Fibroblast of mammary gland (primary cell): ENCODE measurements around the gene DNAJC1.

ENCODE experiments used
- DNase-seq: peaks from one replicate; pipeline ENCODE4 v3.0.0-alpha.2; 2010; ENCODE audit warnings: low read depth
- H3K4me3 ChIP-seq: 2 replicates; pipeline ENCODE4 v1.5.1; 2011; ENCODE audit warnings: low read depth, mild to moderate bottlenecking, low read length, moderate library complexity; ENCODE audit not compliant: control insufficient read depth
- TF ChIP-seq, protein P1 (sequence below): conservative IDR thresholded peaks from 2 replicates; pipeline ENCODE4 v1.5.1; 2011; ENCODE audit warnings: low read depth, low read length, inconsistent platforms; ENCODE audit not compliant: control insufficient read depth, insufficient read depth

Gene DNAJC1

GRCh38 chr10:21990449-21990848, 13.1 kb downstream of the DNAJC1 start:
- no peak overlapping the region for H3K4me3 ChIP-seq
- DNase-seq, result no peak
- TF ChIP-seq, protein P1, sequence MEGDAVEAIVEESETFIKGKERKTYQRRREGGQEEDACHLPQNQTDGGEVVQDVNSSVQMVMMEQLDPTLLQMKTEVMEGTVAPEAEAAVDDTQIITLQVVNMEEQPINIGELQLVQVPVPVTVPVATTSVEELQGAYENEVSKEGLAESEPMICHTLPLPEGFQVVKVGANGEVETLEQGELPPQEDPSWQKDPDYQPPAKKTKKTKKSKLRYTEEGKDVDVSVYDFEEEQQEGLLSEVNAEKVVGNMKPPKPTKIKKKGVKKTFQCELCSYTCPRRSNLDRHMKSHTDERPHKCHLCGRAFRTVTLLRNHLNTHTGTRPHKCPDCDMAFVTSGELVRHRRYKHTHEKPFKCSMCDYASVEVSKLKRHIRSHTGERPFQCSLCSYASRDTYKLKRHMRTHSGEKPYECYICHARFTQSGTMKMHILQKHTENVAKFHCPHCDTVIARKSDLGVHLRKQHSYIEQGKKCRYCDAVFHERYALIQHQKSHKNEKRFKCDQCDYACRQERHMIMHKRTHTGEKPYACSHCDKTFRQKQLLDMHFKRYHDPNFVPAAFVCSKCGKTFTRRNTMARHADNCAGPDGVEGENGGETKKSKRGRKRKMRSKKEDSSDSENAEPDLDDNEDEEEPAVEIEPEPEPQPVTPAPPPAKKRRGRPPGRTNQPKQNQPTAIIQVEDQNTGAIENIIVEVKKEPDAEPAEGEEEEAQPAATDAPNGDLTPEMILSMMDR, result no peak

GRCh38 chr10:21989453-21990154, 13.9 kb downstream of the DNAJC1 start:
- H3K4me3 ChIP-seq, result no peak overlapping the region
- DNase-seq, result peak; percentile 65
- TF ChIP-seq, protein P1, result peak; percentile 51

DNA sequence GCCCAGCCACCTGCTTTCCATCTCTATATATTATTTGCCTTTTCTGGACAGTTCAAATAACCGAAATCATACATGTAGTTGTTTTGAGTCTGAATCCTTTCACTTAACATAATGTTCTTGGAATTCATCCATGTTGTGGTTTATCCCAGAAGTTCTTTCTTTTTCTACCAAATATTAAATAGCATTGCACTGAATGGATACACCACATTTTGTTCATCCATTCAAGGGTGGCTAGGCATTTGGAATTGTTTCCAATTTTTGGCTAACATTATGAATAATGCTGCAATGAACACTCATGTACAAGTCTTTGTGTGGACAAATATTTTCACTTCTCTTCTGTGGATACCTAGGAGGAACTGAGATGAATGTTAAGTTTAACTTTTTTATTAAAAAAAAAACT, 18.0 kb downstream of the DNAJC1 start:
- peak; percentile 75 for DNase-seq
- TF ChIP-seq, protein P1, result no peak
- H3K4me3 ChIP-seq, result no peak overlapping the region

DNA sequence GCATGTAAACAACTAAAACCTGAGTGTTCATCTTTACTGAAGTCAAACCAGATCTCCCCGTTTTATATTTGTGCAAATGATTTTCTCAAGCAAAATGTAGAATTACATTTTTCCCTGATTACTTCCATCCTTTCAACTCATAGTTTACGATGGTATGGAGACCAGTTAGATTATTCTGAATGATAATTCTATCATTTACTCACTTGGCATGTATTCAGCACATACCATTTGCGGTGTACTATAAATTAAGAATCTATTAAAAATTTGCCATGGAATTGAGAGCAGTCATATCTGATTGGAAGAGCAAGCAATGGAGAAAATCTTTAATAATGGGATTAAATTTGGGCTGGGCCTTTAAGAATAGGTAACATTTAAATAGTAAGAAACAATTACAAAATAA, 22.4 kb downstream of the DNAJC1 start:
- no peak for DNase-seq
- no peak overlapping the region for H3K4me3 ChIP-seq
- TF ChIP-seq, protein P1, result no peak

- DNase-seq, result no peak
Measured at GRCh38 chr10:21980691-21981090, 22.8 kb downstream of the DNAJC1 start.

GRCh38 chr10:21978191-21978862, 25.2 kb downstream of the DNAJC1 start:
- peak; percentile 66 for DNase-seq
- H3K4me3 ChIP-seq, result no peak overlapping the region
- TF ChIP-seq, protein P1, result no peak

More at GRCh38 chr10:21980691-21981090, 22.8 kb downstream of the DNAJC1 start:
- TF ChIP-seq, protein P1, result no peak
- no peak overlapping the region for H3K4me3 ChIP-seq
